IMR-90 (cell line): Measurements from ENCODE around the gene USH2A. TPM values are rescaled to one million over a fixed set of nuclear protein-coding genes. Genes with fewer than 3 reads are reported as not detected.

Source experiments
- ATAC-seq: fragments of 200-7000 bp; cut with Tn5 transposase; 2 replicates; pipeline ENCODE4 v1.9.1; 2020; ENCODE audit warnings: low read depth, mild to moderate bottlenecking, moderate library complexity
- BruUV-seq: library from RNA; stranded (reverse); fragments of 400-500 nt; replicated peaks from 2 replicates; lab custom pipeline; 2021; lab: Mats Ljungman, UMichigan
- CTCF ChIA-PET: fragments of 300-600 bp; formaldehyde crosslinking; extraction: SDS; loops from one replicate; lab custom pipeline; 2021; ENCODE audit warnings: antibody characterized with exemption; lab: Yijun Ruan, JAX
- POLR2A ChIA-PET: fragments of 300-600 bp; sonication (Branson Sonifier 250); formaldehyde crosslinking; loops from one replicate; lab custom pipeline; 2022; ENCODE audit warnings: antibody characterized with exemption; ENCODE audit not compliant: unreplicated experiment; lab: Charles Lee
- DNase-seq: peaks from one replicate; pipeline ENCODE4 v3.0.0; 2013
- H2AFZ ChIP-seq: replicated peaks from 2 replicates; pipeline ENCODE3; 2013; ENCODE audit warnings: low read length, mild to moderate bottlenecking; ENCODE audit not compliant: poor library complexity
- H2AK5ac ChIP-seq: 2 replicates; pipeline ENCODE4 v1.6.1; 2013; ENCODE audit warnings: low read depth, low read length, inconsistent platforms
- H2AK9ac ChIP-seq: replicated peaks from 2 replicates; pipeline ENCODE3; 2013; ENCODE audit warnings: mild to moderate bottlenecking, low read depth, low read length, moderate library complexity; ENCODE audit not compliant: poor library complexity
- H2BK120ac ChIP-seq: 2 replicates; pipeline ENCODE4 v1.6.1; 2013; ENCODE audit warnings: low read depth, low read length, inconsistent platforms
- H2BK15ac ChIP-seq: 3 replicates; pipeline ENCODE4 v1.6.1; 2013; ENCODE audit warnings: low read depth, low read length, inconsistent platforms
- H2BK20ac ChIP-seq: 2 replicates; pipeline ENCODE4 v1.6.1; 2013; ENCODE audit warnings: low read depth, mild to moderate bottlenecking, inconsistent platforms, low read length, moderate library complexity
- H2BK5ac ChIP-seq: 2 replicates; pipeline ENCODE4 v1.6.1; 2013; ENCODE audit warnings: mild to moderate bottlenecking, low read depth, low read length, inconsistent platforms; ENCODE audit not compliant: poor library complexity, severe bottlenecking
- H3K14ac ChIP-seq: replicated peaks from 2 replicates; pipeline ENCODE4 v1.6.1; 2013; ENCODE audit warnings: low read depth, low read length, inconsistent platforms
- H3K18ac ChIP-seq: 2 replicates; pipeline ENCODE4 v1.6.1; 2013; ENCODE audit warnings: low read depth, low read length, control low read depth
- H3K23ac ChIP-seq: 2 replicates; pipeline ENCODE4 v1.6.1; 2013; ENCODE audit warnings: low read depth, low read length, inconsistent platforms
- H3K27ac ChIP-seq: 2 replicates; pipeline ENCODE4 v1.5.1; 2013; ENCODE audit warnings: mild to moderate bottlenecking, control low read depth, low read length; ENCODE audit not compliant: insufficient read depth
- H3K27me3 ChIP-seq: 2 replicates; pipeline ENCODE4 v1.6.1; 2013; ENCODE audit warnings: low read length; ENCODE audit not compliant: control insufficient read depth, insufficient read depth
- H3K36me3 ChIP-seq: 2 replicates; pipeline ENCODE4 v1.6.1; 2013; ENCODE audit warnings: low read length, mixed read lengths; ENCODE audit not compliant: control insufficient read depth, insufficient read depth
- H3K4ac ChIP-seq: 2 replicates; pipeline ENCODE4 v1.6.1; 2013; ENCODE audit warnings: low read depth, low read length, inconsistent platforms
- H3K4me1 ChIP-seq: 2 replicates; pipeline ENCODE4 v1.6.1; 2013; ENCODE audit warnings: low read length, mixed read lengths; ENCODE audit not compliant: control insufficient read depth, insufficient read depth
- H3K4me2 ChIP-seq: 2 replicates; pipeline ENCODE4 v1.6.1; 2013; ENCODE audit warnings: low read depth, mild to moderate bottlenecking, control low read depth, low read length, moderate library complexity
- H3K4me3 ChIP-seq: 2 replicates; pipeline ENCODE4 v1.5.1; 2013; ENCODE audit warnings: low read depth, mild to moderate bottlenecking, control low read depth, low read length, moderate library complexity; ENCODE audit not compliant: insufficient read depth
- H3K56ac ChIP-seq: 2 replicates; pipeline ENCODE4 v1.6.1; 2013; ENCODE audit warnings: low read length, inconsistent platforms; ENCODE audit not compliant: insufficient read depth; ENCODE audit errors: extremely low read depth
- H3K79me1 ChIP-seq, 2 experiments: 2 replicates each; pipeline ENCODE4 v1.6.1; 2013; ENCODE audit warnings: low read length in 2 of 2, inconsistent platforms in 1 of 2, low read depth in 1 of 2
- H3K9ac ChIP-seq: 2 replicates; pipeline ENCODE4 v1.6.1; 2013; ENCODE audit warnings: low read depth, low read length, control low read depth
- H3K9me1 ChIP-seq: 2 replicates; pipeline ENCODE4 v1.6.1; 2013; ENCODE audit warnings: low read length, inconsistent platforms; ENCODE audit not compliant: insufficient read depth
- H3K9me3 ChIP-seq: 2 replicates; pipeline ENCODE4 v1.6.1; 2013; ENCODE audit warnings: low read length; ENCODE audit not compliant: control insufficient read depth, insufficient read depth
- H4K20me1 ChIP-seq: 2 replicates; pipeline ENCODE4 v1.6.1; 2013; ENCODE audit warnings: low read length, inconsistent platforms; ENCODE audit not compliant: insufficient read depth
- H4K5ac ChIP-seq: 2 replicates; pipeline ENCODE4 v1.6.1; 2013; ENCODE audit warnings: mild to moderate bottlenecking, low read depth, low read length, control low read depth
- H4K8ac ChIP-seq, 2 experiments: 2 replicates each; pipeline ENCODE4 v1.6.1; 2013; ENCODE audit warnings: low read depth in 2 of 2, low read length in 2 of 2, control low read depth in 1 of 2, inconsistent platforms in 1 of 2
- H4K91ac ChIP-seq: 2 replicates; pipeline ENCODE4 v1.6.1; 2013; ENCODE audit warnings: low read depth, low read length, inconsistent platforms; ENCODE audit not compliant: insufficient read depth
- BHLHE40 ChIP-seq: fragments of 150-350 bp; IDR thresholded peaks from 2 replicates; pipeline ENCODE4 v1.6.1; 2016; ENCODE audit warnings: mild to moderate bottlenecking, low read depth, low read length
- CEBPB ChIP-seq: IDR thresholded peaks from 2 replicates; pipeline ENCODE4 v1.6.1; 2012; ENCODE audit warnings: low read depth, low read length, improper control_type of control experiment
- CHD1 ChIP-seq: IDR thresholded peaks from 2 replicates; pipeline ENCODE4 v1.6.1; 2012; ENCODE audit warnings: low read depth, low read length, improper control_type of control experiment
- FOS ChIP-seq: fragments of 150-350 bp; IDR thresholded peaks from 2 replicates; pipeline ENCODE4 v1.6.1; 2016; ENCODE audit warnings: low read depth, low read length
- POLR2A ChIP-seq: IDR thresholded peaks from 2 replicates; pipeline ENCODE4 v1.6.1; 2012; ENCODE audit warnings: mild to moderate bottlenecking, low read depth, low read length
- RAD21 ChIP-seq: IDR thresholded peaks from 2 replicates; pipeline ENCODE4 v1.6.1; 2012; ENCODE audit warnings: low read length, improper control_type of control experiment
- WGBS, 2 experiments: methylation state at CpG; one replicate each; pipeline versions ENCODE4 v1.1.5 to v1.1.7; 2013; ENCODE audit warnings: missing lambda C conversion rate in 2 of 2; ENCODE audit not compliant: insufficient read length in 1 of 2; ENCODE audit errors: extremely low coverage in 2 of 2; 5-methylcytosine and 5-hydroxymethylcytosine counted together
- dilution Hi-C: fragments of 300-500 bp; cut with HindIII; formaldehyde crosslinking; loops from one replicate; pipeline ENCODE4 v1.14.3; 2018; ENCODE audit warnings: low sequenced_read_pairs; ENCODE audit not compliant: unreplicated experiment
- in situ Hi-C: fragments of 300-500 bp; cut with MboI; formaldehyde crosslinking; loops from 3 replicates; pipeline ENCODE4 v1.14.3; 2019; ENCODE audit warnings: low sequenced_read_pairs, inconsistent platforms, mixed read lengths
- intact Hi-C: fragments of 100-400 bp; cut with micrococcal nuclease; formaldehyde crosslinking; loops from 2 replicates; pipeline ENCODE4 v1.10.0; 2022
- polyA plus RNA-seq, 3 experiments: library from polyadenylated mRNA; depleted of rRNA; stranded (reverse); fragments of >200 nt; gene quantifications; 2 replicates each; pipeline ENCODE4 v1.2.3, GENCODE V29; 2012; ENCODE audit warnings: low replicate concordance in 1 of 3
- total RNA-seq: library from RNA; depleted of rRNA; stranded (reverse); fragments of >200 nt; gene quantifications from 2 replicates; pipeline ENCODE4 v1.2.3, GENCODE V29; 2012
- TF ChIP-seq, protein P1 (sequence below): conservative IDR thresholded peaks from 2 replicates; pipeline ENCODE4 v1.5.1; 2012; ENCODE audit warnings: mild to moderate bottlenecking, low read depth, low read length, improper control_type of control experiment

Gene USH2A
- total and polyA plus RNA-seq, 2 of the 4 experiments (the other 2 are of a cell fraction), result under 0.01 to 0.02 TPM

DNA sequence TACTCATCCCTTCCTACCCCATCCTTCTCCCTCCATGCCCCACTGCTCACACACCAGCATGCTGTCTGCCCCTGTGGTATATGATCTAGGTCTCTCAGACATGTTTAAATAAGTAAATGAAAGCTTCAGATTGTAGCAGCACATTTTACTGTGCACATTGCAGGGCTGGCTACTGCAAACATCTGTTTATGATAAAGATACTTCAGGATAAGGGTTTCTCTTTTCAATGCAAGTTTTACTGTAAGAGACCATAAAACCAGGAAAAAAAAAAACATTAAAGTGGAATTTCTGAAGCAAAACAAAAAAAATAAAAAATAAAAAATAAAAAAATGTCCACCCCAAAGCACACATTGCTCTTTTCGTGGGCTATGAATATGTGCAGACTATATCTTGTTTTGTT is 184.4 kb downstream of the USH2A start:
- no peak overlapping the region for H2AK9ac ChIP-seq
- H3K27ac ChIP-seq, result no peak overlapping the region
- intact Hi-C loops (no loop called here), in situ Hi-C loops (no loop called here), dilution Hi-C loops (no loop called here)
- POLR2A ChIA-PET, result no interaction called here
- no peaks in the 10 kb centered on the region for H3K79me1 ChIP-seq
- no peak overlapping the region for H2BK5ac ChIP-seq
- H4K20me1 ChIP-seq, result no peaks in the 10 kb centered on the region
- H3K36me3 ChIP-seq, result no peaks in the 10 kb centered on the region
- H3K56ac ChIP-seq, result no peak overlapping the region
- H3K18ac ChIP-seq, result no peak overlapping the region
- H3K4me2 ChIP-seq, result no peak overlapping the region
- H4K8ac ChIP-seq, result no peak overlapping the region
- ATAC-seq (no peak), DNase-seq (no peak)
- H2AK5ac ChIP-seq, result no peak overlapping the region
- no peak overlapping the region for H2BK15ac ChIP-seq
- no peak overlapping the region; the same call in 1 of the 2 replicates for H4K5ac ChIP-seq
- no peak overlapping the region for H3K4me3 ChIP-seq
- H2BK120ac ChIP-seq, result no peak overlapping the region
- no peak overlapping the region for H2BK20ac ChIP-seq
- no peak overlapping the region for H2AFZ ChIP-seq
- BruUV-seq, result no TSS peak
- no peaks in the 10 kb centered on the region for H3K9me1 ChIP-seq
- peaks cover 2% of the 10 kb centered on the region; the same call in 1 of the 2 replicates for H3K4me1 ChIP-seq
- no peak overlapping the region for H3K23ac ChIP-seq
- H3K27me3 ChIP-seq, result no peaks in the 10 kb centered on the region
- no peak overlapping the region for H3K9ac ChIP-seq
- no peak overlapping the region for H3K14ac ChIP-seq
- CTCF ChIA-PET, result no interaction called here
- H3K4ac ChIP-seq, result no peak overlapping the region
- no peak overlapping the region for H4K91ac ChIP-seq
- TF ChIP-seq RAD21, result no peak
- TF ChIP-seq BHLHE40, result no peak
- TF ChIP-seq POLR2A, result no peak
- no peak for TF ChIP-seq CEBPB
- no peak for TF ChIP-seq FOS
- TF ChIP-seq CHD1, result no peak
- TF ChIP-seq, protein P1, sequence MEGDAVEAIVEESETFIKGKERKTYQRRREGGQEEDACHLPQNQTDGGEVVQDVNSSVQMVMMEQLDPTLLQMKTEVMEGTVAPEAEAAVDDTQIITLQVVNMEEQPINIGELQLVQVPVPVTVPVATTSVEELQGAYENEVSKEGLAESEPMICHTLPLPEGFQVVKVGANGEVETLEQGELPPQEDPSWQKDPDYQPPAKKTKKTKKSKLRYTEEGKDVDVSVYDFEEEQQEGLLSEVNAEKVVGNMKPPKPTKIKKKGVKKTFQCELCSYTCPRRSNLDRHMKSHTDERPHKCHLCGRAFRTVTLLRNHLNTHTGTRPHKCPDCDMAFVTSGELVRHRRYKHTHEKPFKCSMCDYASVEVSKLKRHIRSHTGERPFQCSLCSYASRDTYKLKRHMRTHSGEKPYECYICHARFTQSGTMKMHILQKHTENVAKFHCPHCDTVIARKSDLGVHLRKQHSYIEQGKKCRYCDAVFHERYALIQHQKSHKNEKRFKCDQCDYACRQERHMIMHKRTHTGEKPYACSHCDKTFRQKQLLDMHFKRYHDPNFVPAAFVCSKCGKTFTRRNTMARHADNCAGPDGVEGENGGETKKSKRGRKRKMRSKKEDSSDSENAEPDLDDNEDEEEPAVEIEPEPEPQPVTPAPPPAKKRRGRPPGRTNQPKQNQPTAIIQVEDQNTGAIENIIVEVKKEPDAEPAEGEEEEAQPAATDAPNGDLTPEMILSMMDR, result no peak
- H3K9me3 ChIP-seq, result no peaks in the 10 kb centered on the region
- WGBS, 2 experiments, result no CpG with 5 or more reads among the region's 1 CpG
